A549 (cell line): ENCODE measurements around the gene PIEZO2. TPM values are rescaled to one million over a fixed set of nuclear protein-coding genes. Genes with fewer than 3 reads are reported as not detected.

Experiments used
- ATAC-seq, 2 experiments: fragments of 200-7000 bp in 1 of 2; fragments of >200 bp in 1 of 2; cut with Nextera tagmentation in 1 of 2; cut with Tn5 transposase in 1 of 2; 3 replicates each; pipeline versions ENCODE4 v1.8.0 to v1.9.1; 2018 to 2020; ENCODE audit warnings: mild to moderate bottlenecking in 1 of 2, moderate library complexity in 1 of 2
- CTCF ChIA-PET: fragments of 300-600 bp; sonication (Branson Sonifier 250); formaldehyde crosslinking; extraction: SDS; loops from one replicate; lab custom pipeline; 2021; ENCODE audit warnings: antibody characterized with exemption, inconsistent platforms; lab: Yijun Ruan, JAX
- POLR2A ChIA-PET: fragments of 350-600 bp; formaldehyde crosslinking; extraction: SDS; loops from one replicate; lab custom pipeline; 2021; ENCODE audit warnings: antibody characterized with exemption, inconsistent platforms; lab: Yijun Ruan, JAX
- DNase-seq, 2 experiments: peaks; one replicate each; pipeline versions ENCODE4 v3.0.0 to v3.0.0-alpha.2; 2011 to 2016; ENCODE audit warnings: low read depth in 1 of 2, low spot score in 1 of 2
- FAIRE-seq: peaks from 2 replicates; lab custom pipeline; 2011; peaks lifted over from hg19 to GRCh38; lab: Jason Lieb, UNC
- H3K27ac ChIP-seq, 2 experiments: fragments of >200 bp; sonication (Bioruptor Twin); formaldehyde crosslinking; 3 replicates each; pipeline ENCODE4 v1.5.1; 2016 to 2017
- H3K4me1 ChIP-seq: fragments of >200 bp; sonication (Bioruptor Twin); formaldehyde crosslinking; 3 replicates; pipeline ENCODE4 v1.6.1; 2016
- H3K4me2 ChIP-seq: fragments of >200 bp; sonication (Bioruptor Twin); formaldehyde crosslinking; 3 replicates; pipeline ENCODE4 v1.6.1; 2016
- H3K4me3 ChIP-seq: fragments of >200 bp; sonication (Bioruptor Twin); formaldehyde crosslinking; 3 replicates; pipeline ENCODE4 v1.5.1; 2016
- H3K9me3 ChIP-seq: fragments of >200 bp; sonication (Bioruptor Twin); formaldehyde crosslinking; 3 replicates; pipeline ENCODE4 v1.6.1; 2016
- BCL3 ChIP-seq: fragments of >200 bp; sonication (Bioruptor Twin); formaldehyde crosslinking; IDR thresholded peaks from 3 replicates; pipeline ENCODE4 v1.6.1; 2016
- BHLHE40 ChIP-seq: IDR thresholded peaks from 2 replicates; pipeline ENCODE4 v1.6.1; 2012; ENCODE audit warnings: low read depth, low read length, inconsistent platforms
- CBX8 ChIP-seq: fragments of 200-600 bp; sonication (generic); IDR thresholded peaks from 2 replicates; pipeline ENCODE4 v1.6.1; 2016
- CHD2 ChIP-seq: fragments of 150-350 bp; IDR thresholded peaks from 2 replicates; pipeline ENCODE4 v1.6.1; 2014; ENCODE audit warnings: low read length; ENCODE audit not compliant: partially characterized antibody
- HES2 ChIP-seq: fragments of >200 bp; sonication (Bioruptor Twin); formaldehyde crosslinking; IDR thresholded peaks from 2 replicates; pipeline ENCODE4 v1.6.1; 2016
- HMGXB4 ChIP-seq: fragments of 250-450 bp; sonication (Bioruptor Pico); IDR thresholded peaks from 2 replicates; pipeline ENCODE4 v1.5.0; 2021; ENCODE audit warnings: mild to moderate bottlenecking, moderate library complexity, borderline replicate concordance
- HOXB5 ChIP-seq: fragments of 250-450 bp; sonication (Bioruptor Pico); IDR thresholded peaks from 2 replicates; pipeline ENCODE4 v1.5.0; 2020; ENCODE audit warnings: mild to moderate bottlenecking, moderate library complexity
- KDM5A ChIP-seq: fragments of 200-600 bp; sonication (generic); IDR thresholded peaks from 2 replicates; pipeline ENCODE4 v1.6.1; 2016; ENCODE audit warnings: antibody characterized with exemption, mild to moderate bottlenecking
- MAFK ChIP-seq: fragments of 450-650 bp; IDR thresholded peaks from 2 replicates; pipeline ENCODE4 v1.6.1; 2014; ENCODE audit not compliant: partially characterized antibody
- MAZ ChIP-seq: fragments of 150-350 bp; IDR thresholded peaks from 2 replicates; pipeline ENCODE4 v1.6.1; 2014; ENCODE audit warnings: antibody characterized with exemption, low read depth, low read length, borderline replicate concordance
- MYC ChIP-seq: IDR thresholded peaks from 2 replicates; pipeline ENCODE4 v1.6.1; 2012; ENCODE audit warnings: mild to moderate bottlenecking, inconsistent platforms, low read length, improper control_type of control experiment, borderline replicate concordance
- NR3C1 ChIP-seq: fragments of >200 bp; sonication (Bioruptor Twin); formaldehyde crosslinking; IDR thresholded peaks from 3 replicates; pipeline ENCODE4 v1.6.1; 2017
- POLR2A ChIP-seq: IDR thresholded peaks from 2 replicates; pipeline ENCODE4 v1.6.1; 2012; ENCODE audit warnings: mild to moderate bottlenecking, low read length
- RARB ChIP-seq: fragments of 250-450 bp; sonication (Bioruptor Pico); IDR thresholded peaks from 2 replicates; pipeline ENCODE4 v1.8.0; 2021; ENCODE audit warnings: mild to moderate bottlenecking, moderate library complexity
- RFX5 ChIP-seq: fragments of 450-650 bp; IDR thresholded peaks from 2 replicates; pipeline ENCODE4 v1.7.1; 2014; ENCODE audit warnings: antibody characterized with exemption, mild to moderate bottlenecking, moderate library complexity
- TP53 ChIP-seq: fragments of 250-450 bp; sonication (Bioruptor Pico); IDR thresholded peaks from 2 replicates; pipeline ENCODE4 v1.5.0; 2021; ENCODE audit warnings: mild to moderate bottlenecking, moderate library complexity
- USF2 ChIP-seq: fragments of 450-650 bp; IDR thresholded peaks from 2 replicates; pipeline ENCODE4 v1.6.1; 2014; ENCODE audit warnings: antibody characterized with exemption
- ZC3H11A ChIP-seq: fragments of 450-650 bp; IDR thresholded peaks from 2 replicates; pipeline ENCODE4 v1.6.1; 2014; ENCODE audit warnings: antibody characterized with exemption, mild to moderate bottlenecking
- ZSCAN20 ChIP-seq: fragments of 250-450 bp; sonication (Bioruptor Pico); IDR thresholded peaks from 2 replicates; pipeline ENCODE4 v1.8.0; 2022; ENCODE audit warnings: mild to moderate bottlenecking, moderate library complexity
- WGBS: methylation state at CpG from one replicate; pipeline ENCODE4 v1.1.6; 2017; ENCODE audit errors: missing lambda C conversion rate; 5-methylcytosine and 5-hydroxymethylcytosine counted together
- polyA plus RNA-seq, 4 experiments: library from polyadenylated mRNA; depleted of rRNA in 3 of 4; stranded (reverse); fragments of >200 nt; fragmentation: RNase III in 1 of 4; extraction: RNeasy Plus Mini Kit Qiagen cat#74134 plus additional on column Dnase treatment in 1 of 4; gene quantifications; 2 replicates in 3 of 4; 3 replicates in 1 of 4; pipeline ENCODE4 v1.2.3, GENCODE V29; 2011 to 2017

PIEZO2 gene
- polyA plus RNA-seq, 2 of the 4 experiments (the other 2 are of a cell fraction) = 0.80 to 1.6 TPM

- no peaks in the 10 kb centered on the region for H3K4me1 ChIP-seq
- ChIA-PET CTCF (no interaction called here), POLR2A (no interaction called here)
- no peak for TF ChIP-seq ZSCAN20 (CRISPR knock-in tag)
- no peak for TF ChIP-seq NR3C1
- TF ChIP-seq ZC3H11A = no peak
- TF ChIP-seq BHLHE40 = no peak
- no peak for TF ChIP-seq CHD2
- TF ChIP-seq USF2 = no peak
- TF ChIP-seq HMGXB4 (CRISPR knock-in tag) = no peak
- no peak for TF ChIP-seq RARB
- TF ChIP-seq KDM5A = no peak
- TF ChIP-seq HES2 = no peak
- no peak for TF ChIP-seq MYC
- no peak for TF ChIP-seq RFX5
- TF ChIP-seq HOXB5 = no peak
- no peak for TF ChIP-seq POLR2A
- TF ChIP-seq MAZ = no peak
- H3K4me3 ChIP-seq = no peak overlapping the region
- FAIRE-seq = no peak
- 27% methylated on average over 5 of the region's 5 CpGs for WGBS
- DNase-seq = no peak
- no peak overlapping the region for H3K27ac ChIP-seq
- H3K9me3 ChIP-seq = no peaks in the 10 kb centered on the region
- ATAC-seq = no peak
- H3K4me2 ChIP-seq = no peak overlapping the region
Observed at GRCh38 chr18:11096411-11096810, 53.0 kb downstream of the PIEZO2 start.

GRCh38 chr18:11095674-11096293, 53.6 kb downstream of the PIEZO2 start:
- TF ChIP-seq HES2 (no peak), BCL3 (no peak), TP53 (CRISPR knock-in tag) (no peak), POLR2A (no peak), HMGXB4 (CRISPR knock-in tag) (no peak), MAFK (no peak), CBX8 (no peak), MYC (no peak)
- WGBS = 13% methylated on average over 2 of the region's 6 CpGs
- ATAC-seq = no peak
- ChIA-PET CTCF (interaction anchor here (1.2 kb wide), 1 partner anchor 9 kb away, joined by 4 read pairs; no protein-coding TSS in a partner anchor), POLR2A (no interaction called here)
- no peak for DNase-seq
- Histone ChIP-seq H3K4me1 (no peaks in the 10 kb centered on the region), H3K4me3 (no peak overlapping the region), H3K9me3 (no peaks in the 10 kb centered on the region), H3K27ac (no peak overlapping the region), H3K4me2 (no peak overlapping the region)
- no peak for FAIRE-seq
